Pancreas (tissue), 10 donors: ENCODE results near the gene SNRPD3. TPM values are rescaled to one million over a fixed set of nuclear protein-coding genes. Genes with fewer than 3 reads are reported as not detected.

Experiments
- ATAC-seq, 4 donors: fragments of 200-7000 bp; cut with Tn5 transposase; one replicate each; pipeline versions ENCODE4 v1.8.0 to v1.9.1; 2020; ENCODE audit warnings: mild to moderate bottlenecking in 4 of 4, moderate library complexity in 4 of 4
- DNase-seq, 6 donors: peaks; one replicate each; pipeline ENCODE4 v3.0.0-alpha.2; 2020
- FAIRE-seq: peaks from 2 replicates; lab custom pipeline; 2012; peaks lifted over from hg19 to GRCh38; lab: Jason Lieb, UNC
- H3K27ac ChIP-seq, 4 donors: fragments of 200-600 bp; sonication (generic); 1 replicate in 3 of 4; 2 replicates in 1 of 4; pipeline versions ENCODE4 v1.5.0 to v1.8.0; 2020
- H3K27me3 ChIP-seq, 4 donors: fragments of 200-600 bp; one replicate each; pipeline ENCODE4 v1.8.0; 2021
- H3K36me3 ChIP-seq, 3 donors: fragments of 200-600 bp; sonication (generic) in 1 of 3; one replicate each; pipeline versions ENCODE4 v1.5.0 to v1.8.0; 2020 to 2021
- H3K4me1 ChIP-seq, 3 donors: fragments of 200-600 bp; one replicate each; pipeline ENCODE4 v1.8.0; 2021
- H3K4me3 ChIP-seq, 4 donors: fragments of 200-600 bp; sonication (generic) in 2 of 4; one replicate each; pipeline versions ENCODE4 v1.5.0 to v1.8.0; 2020 to 2021
- H3K9me3 ChIP-seq, 4 donors: fragments of 200-600 bp; one replicate each; pipeline ENCODE4 v1.8.0; 2021
- CTCF ChIP-seq, 4 donors: fragments of 200-600 bp; sonication (generic) in 3 of 4; IDR thresholded peaks; one replicate each; pipeline versions ENCODE4 v1.5.0 to v1.8.0; 2021; ENCODE audit warnings: antibody characterized with exemption in 4 of 4
- WGBS, 2 donors: extraction: QIAGEN DNeasy Blood & Tissue Kit; methylation state at CpG; one replicate each; pipeline ENCODE4 v1.1.7; 2013; 5-methylcytosine and 5-hydroxymethylcytosine counted together
- intact Hi-C, 3 donors: fragments of 100-400 bp; cut with DNase I; formaldehyde crosslinking; loops; one replicate each; pipeline versions ENCODE4 v1.11.1 to v1.14.2; 2022
- polyA plus RNA-seq, 2 donors: library from polyadenylated mRNA; stranded (reverse); fragments of 200-250 nt; gene quantifications; one replicate each; pipeline ENCODE4 v1.2.3, GENCODE V29; 2013
- total RNA-seq, 6 donors: library from RNA; stranded (reverse); fragmentation: NEBNext Ultra II Directional in 4 of 6; extraction: Animal tissue kit (Norgen Biotek cat#: 25700) in 4 of 6; gene quantifications; one replicate each; pipeline versions ENCODE4 v1.2.1 to v1.2.4, GENCODE V29; 2021 to 2023
- donor health status: healthy with polysubstance abuse.
- donor health status: DM: no; HTN: no; CAD: no; lungs with moderate emphysema.
- donor health status: DM: no; HTN: no; CAD: no.
- donor health status: control.
- donor health status: control.
- donor health status: Bipolar disorder and iron deficiency.
- donor health status: DM: yes; HTN: yes; CAD: no.
- donor health status: DM: no; HTN: no; CAD: no.
- donor health status: DM: no; HTN: no; CAD: no.
- donor health status: DM: yes; HTN: yes; CAD: no.

SNRPD3 gene
- total and polyA plus RNA-seq, 8 donors, result 15.9 to 58.1 (median 29.8) TPM

- Histone ChIP-seq H3K36me3 (no peaks in the 10 kb centered on the region), H3K27ac (no peak overlapping the region), H3K9me3 (no peaks in the 10 kb centered on the region), H3K4me1 (peaks cover 0 to 19% (median 13%) of the 10 kb centered on the region in 3 donors), H3K4me3 (no peak overlapping the region), H3K27me3 (no peaks in the 10 kb centered on the region)
- intact Hi-C loops, result loop anchor here in 1 of 3 donors (5.0 kb wide), 1 partner anchor 89 kb away; the partner anchor contains the start of gene ADORA2A
- FAIRE-seq (no peak), ATAC-seq (peak in 1 of 4 donors; percentile 30), DNase-seq (peak in 1 of 6 donors; percentile 34)
- no peak for TF ChIP-seq CTCF (IDR thresholded peaks at IDR 0.05)
- WGBS, 2 donors, result 51 to 70% methylated on average over 3 of the region's 3 CpGs
Measured at GRCh38 chr22:24516301-24516737, 39.5 kb upstream of the SNRPD3 start.

- intact Hi-C loops, result loop anchor here in 1 of 3 donors (5.0 kb wide), 1 partner anchor 90 kb away; the partner anchor contains the start of gene ADORA2A
Measured at GRCh38 chr22:24517446-24517845, 38.4 kb upstream of the SNRPD3 start.

GRCh38 chr22:24518228-24518627 lies 37.6 kb upstream of the SNRPD3 start:
- no peak for DNase-seq
- intact Hi-C loops, result loop anchor here in 1 of 3 donors (5.0 kb wide), 1 partner anchor 91 kb away; the partner anchor contains the start of gene ADORA2A
- H3K9me3 ChIP-seq, result no peaks in the 10 kb centered on the region
- no peak for TF ChIP-seq CTCF (IDR thresholded peaks at IDR 0.05)
- no peaks in the 10 kb centered on the region for H3K36me3 ChIP-seq
- H3K27ac ChIP-seq, result no peak overlapping the region
- FAIRE-seq, result no peak
- H3K4me1 ChIP-seq, result peaks cover 0 to 15% (median 10%) of the 10 kb centered on the region in 3 donors
- WGBS, 2 donors, result 86 to 91% methylated on average over 3 of the region's 3 CpGs
- no peaks in the 10 kb centered on the region for H3K27me3 ChIP-seq
- H3K4me3 ChIP-seq, result no peak overlapping the region
- ATAC-seq, result no peak

More at GRCh38 chr22:24517446-24517845, 38.4 kb upstream of the SNRPD3 start:
- Histone ChIP-seq H3K27ac (no peak overlapping the region), H3K27me3 (no peaks in the 10 kb centered on the region), H3K4me1 (peaks cover 0 to 15% (median 10%) of the 10 kb centered on the region in 3 donors), H3K36me3 (no peaks in the 10 kb centered on the region), H3K9me3 (no peaks in the 10 kb centered on the region), H3K4me3 (no peak overlapping the region)
- FAIRE-seq (no peak), DNase-seq (peak in 1 of 6 donors; percentile 15), ATAC-seq (no peak)
- no peak for TF ChIP-seq CTCF (IDR thresholded peaks at IDR 0.05)
- WGBS, 2 donors, result 91 to 93% methylated on average over 2 of the region's 2 CpGs

- FAIRE-seq (no peak), DNase-seq (no peak)
- intact Hi-C loops, result loop anchor here in 1 of 3 donors (5.0 kb wide), 1 partner anchor 92 kb away; the partner anchor contains the start of gene ADORA2A
Measured at GRCh38 chr22:24518771-24519485, 36.9 kb upstream of the SNRPD3 start.

More at GRCh38 chr22:24518771-24519485, 36.9 kb upstream of the SNRPD3 start:
- no peaks in the 10 kb centered on the region for H3K36me3 ChIP-seq
- H3K27ac ChIP-seq, result no peak overlapping the region
- H3K27me3 ChIP-seq, result no peaks in the 10 kb centered on the region
- no peak for ATAC-seq
- no peaks in the 10 kb centered on the region for H3K9me3 ChIP-seq
- WGBS, 2 donors, result 78 to 80% methylated on average over 9 of the region's 9 CpGs
- H3K4me1 ChIP-seq, result peaks cover 0 to 13% (median 10%) of the 10 kb centered on the region in 3 donors
- TF ChIP-seq CTCF (IDR thresholded peaks at IDR 0.05), result no peak
- no peak overlapping the region for H3K4me3 ChIP-seq
